Kidney epithelial cell (primary cell): ENCODE measurements around the gene RLF. TPM values are rescaled to one million over a fixed set of nuclear protein-coding genes. Genes with fewer than 3 reads are reported as not detected.

Experiments
- DNase-seq: peaks from one replicate; pipeline ENCODE4 v3.0.0-alpha.2; 2010; ENCODE audit warnings: low read depth
- H3K27me3 ChIP-seq: 2 replicates; pipeline ENCODE4 v1.6.0; 2011; ENCODE audit warnings: low read length; ENCODE audit not compliant: control insufficient read depth, insufficient read depth
- H3K36me3 ChIP-seq: 2 replicates; pipeline ENCODE4 v1.5.1; 2011; ENCODE audit warnings: low read length; ENCODE audit not compliant: control insufficient read depth, insufficient read depth
- H3K4me3 ChIP-seq: 2 replicates; pipeline ENCODE4 v1.5.1; 2011; ENCODE audit warnings: low read depth, mild to moderate bottlenecking, control low read depth, low read length
- total RNA-seq: library from RNA; depleted of rRNA; stranded (reverse); fragments of >200 nt; gene quantifications from 2 replicates; pipeline ENCODE4 v1.2.3, GENCODE V29; 2015
- TF ChIP-seq, protein P1 (sequence below): IDR thresholded peaks from 2 replicates; pipeline ENCODE4 v1.5.1; 2011; ENCODE audit warnings: mild to moderate bottlenecking, moderate library complexity, low read length, control low read depth, inconsistent platforms; ENCODE audit not compliant: insufficient read depth, poor library complexity, severe bottlenecking

Gene RLF
- total RNA-seq, 1 donor from 2014 or later, result 14.0 TPM

DNA sequence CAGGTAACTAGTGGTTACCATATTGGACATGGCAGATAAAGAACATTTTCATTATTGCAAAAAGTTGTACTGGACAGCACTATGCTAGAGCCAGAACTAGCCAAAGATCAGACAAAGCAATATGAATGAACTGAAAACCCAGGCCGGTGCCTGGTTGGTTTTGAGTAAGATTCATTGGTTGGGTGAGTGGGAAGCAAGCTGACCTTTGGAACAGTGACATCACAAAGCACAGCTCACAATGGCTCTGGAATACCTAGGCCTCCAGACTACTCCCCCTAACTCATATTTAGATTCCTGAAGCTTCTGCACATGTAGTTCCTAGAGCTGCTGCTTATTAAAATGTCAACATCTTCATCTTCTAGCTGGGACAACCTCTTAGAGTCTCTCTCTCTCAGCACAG lies 86.5 kb downstream of the RLF start, which contains the start of gene TMCO2:
TSS of gene TMCO2 (plus strand) at position 283 of the 400 bp plus-strand sequence. CDS start at position 340, 57 bp downstream.
- H3K36me3 ChIP-seq, result no peaks in the 10 kb centered on the region
- H3K4me3 ChIP-seq, result no peak within 1 kb of the TSS
- no peak for DNase-seq
- H3K27me3 ChIP-seq, result no peaks in the 10 kb centered on the region
- TF ChIP-seq, protein P1, sequence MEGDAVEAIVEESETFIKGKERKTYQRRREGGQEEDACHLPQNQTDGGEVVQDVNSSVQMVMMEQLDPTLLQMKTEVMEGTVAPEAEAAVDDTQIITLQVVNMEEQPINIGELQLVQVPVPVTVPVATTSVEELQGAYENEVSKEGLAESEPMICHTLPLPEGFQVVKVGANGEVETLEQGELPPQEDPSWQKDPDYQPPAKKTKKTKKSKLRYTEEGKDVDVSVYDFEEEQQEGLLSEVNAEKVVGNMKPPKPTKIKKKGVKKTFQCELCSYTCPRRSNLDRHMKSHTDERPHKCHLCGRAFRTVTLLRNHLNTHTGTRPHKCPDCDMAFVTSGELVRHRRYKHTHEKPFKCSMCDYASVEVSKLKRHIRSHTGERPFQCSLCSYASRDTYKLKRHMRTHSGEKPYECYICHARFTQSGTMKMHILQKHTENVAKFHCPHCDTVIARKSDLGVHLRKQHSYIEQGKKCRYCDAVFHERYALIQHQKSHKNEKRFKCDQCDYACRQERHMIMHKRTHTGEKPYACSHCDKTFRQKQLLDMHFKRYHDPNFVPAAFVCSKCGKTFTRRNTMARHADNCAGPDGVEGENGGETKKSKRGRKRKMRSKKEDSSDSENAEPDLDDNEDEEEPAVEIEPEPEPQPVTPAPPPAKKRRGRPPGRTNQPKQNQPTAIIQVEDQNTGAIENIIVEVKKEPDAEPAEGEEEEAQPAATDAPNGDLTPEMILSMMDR, result no peak

GRCh38 chr1:40248412-40248811 lies 87.2 kb downstream of the RLF start:
- no peak for DNase-seq
- TF ChIP-seq, protein P1, result no peak
- no peaks in the 10 kb centered on the region for H3K27me3 ChIP-seq
- H3K4me3 ChIP-seq, result no peak overlapping the region
- H3K36me3 ChIP-seq, result no peaks in the 10 kb centered on the region

DNA sequence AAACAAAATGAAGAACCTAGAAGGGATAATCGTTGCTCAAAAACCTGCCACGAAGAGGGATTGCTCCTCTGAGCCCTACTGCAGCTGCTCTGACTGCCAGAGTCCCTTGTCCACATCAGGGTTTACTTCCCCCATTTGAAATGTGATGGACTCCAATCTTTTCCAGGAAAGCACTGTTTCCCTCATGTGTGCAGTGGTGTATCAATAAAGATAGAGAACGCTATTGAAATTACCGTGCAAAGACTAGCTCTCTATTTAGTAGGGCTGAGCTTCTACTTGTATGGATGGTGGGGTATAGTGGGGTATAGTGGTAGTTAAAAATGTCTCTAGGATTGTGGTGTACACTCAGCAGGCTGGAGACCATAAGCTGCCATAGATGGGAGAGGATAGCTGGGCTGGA lies 90.3 kb downstream of the RLF start:
- Histone ChIP-seq H3K4me3 (no peak overlapping the region), H3K27me3 (no peaks in the 10 kb centered on the region), H3K36me3 (no peaks in the 10 kb centered on the region)
- TF ChIP-seq, protein P1, result no peak
- no peak for DNase-seq

DNA sequence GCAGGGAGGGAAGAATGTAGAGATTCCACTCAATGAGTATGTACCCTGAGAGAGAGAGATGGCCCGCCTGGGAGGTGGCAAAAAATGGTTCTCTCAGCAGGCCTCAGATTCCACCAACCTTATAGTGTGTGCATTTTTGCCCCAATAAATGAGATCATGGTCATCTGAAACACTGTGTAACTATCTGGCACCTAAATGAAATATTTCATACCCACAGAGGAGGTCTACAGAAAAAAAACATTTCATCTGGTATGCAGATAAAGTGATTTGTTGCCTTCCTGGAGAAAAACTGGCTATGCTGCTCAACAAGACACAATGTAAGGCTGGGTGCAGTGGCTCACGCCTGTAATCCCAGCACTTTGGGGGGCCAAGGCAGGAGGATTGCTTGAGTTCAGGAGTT lies 91.4 kb downstream of the RLF start:
- Histone ChIP-seq H3K27me3 (no peaks in the 10 kb centered on the region), H3K36me3 (no peaks in the 10 kb centered on the region), H3K4me3 (no peak overlapping the region)
- no peak for DNase-seq
- TF ChIP-seq, protein P1, result no peak

DNA sequence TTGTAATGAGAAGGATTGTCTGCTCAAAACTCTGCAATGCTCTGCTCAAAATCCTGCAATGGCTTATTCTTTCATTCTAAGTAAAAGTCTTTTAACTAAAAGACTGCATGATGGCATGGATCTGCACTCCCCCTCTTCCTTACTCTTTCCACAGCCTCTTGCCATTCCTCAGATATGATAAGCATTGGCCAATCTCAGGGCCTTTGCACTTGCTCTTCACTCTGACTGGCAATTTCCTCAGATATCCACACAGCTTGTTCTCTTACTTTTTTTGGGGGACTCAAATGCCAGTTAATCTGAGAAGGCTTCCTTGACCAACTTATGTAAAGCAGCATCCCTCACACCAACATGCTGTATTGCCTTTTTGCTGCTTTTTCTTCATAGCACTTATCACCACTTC lies 94.0 kb downstream of the RLF start:
- TF ChIP-seq, protein P1, result no peak
- no peaks in the 10 kb centered on the region for H3K27me3 ChIP-seq

DNA sequence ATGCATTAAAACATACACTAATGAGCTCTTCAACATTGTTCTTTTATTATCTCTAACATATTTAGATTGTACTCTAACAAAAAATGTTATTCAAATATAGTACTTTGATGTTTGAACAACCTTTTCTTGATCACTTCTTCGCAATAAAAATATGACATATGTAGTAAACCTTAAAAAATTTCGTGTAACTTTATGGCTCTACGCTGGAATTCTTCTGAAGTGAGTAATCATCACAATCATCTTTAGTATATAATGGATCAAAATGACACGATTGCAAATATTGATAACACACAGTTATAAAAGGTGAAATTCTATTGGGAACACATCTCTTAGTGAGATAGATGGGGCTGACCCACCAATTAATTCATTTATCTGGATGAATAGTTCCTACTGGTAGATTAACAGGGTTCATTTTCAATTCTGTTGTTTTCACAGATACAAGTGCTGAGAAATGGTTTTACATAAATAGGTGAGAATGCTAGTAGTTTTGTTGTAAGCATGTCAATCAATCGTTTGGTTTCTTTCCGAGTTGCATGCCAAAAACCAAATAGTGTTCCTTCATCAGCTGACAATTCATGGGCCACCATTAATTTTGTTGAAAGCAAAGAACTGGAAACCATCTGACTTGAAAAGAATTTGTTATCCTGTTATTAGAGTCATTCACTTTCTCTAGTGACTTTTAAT lies 95.4 kb downstream of the RLF start:
- Histone ChIP-seq H3K36me3 (no peaks in the 10 kb centered on the region), H3K27me3 (no peaks in the 10 kb centered on the region), H3K4me3 (peak overlapping the region; percentile 76)
- DNase-seq, result no peak
- TF ChIP-seq, protein P1, result no peak

More for the DNA sequence above, 94.0 kb downstream of the RLF start:
- DNase-seq, result no peak
- no peaks in the 10 kb centered on the region for H3K36me3 ChIP-seq
- no peak overlapping the region for H3K4me3 ChIP-seq
